Activated T-cell treated with anti-CD3 and anti-CD28 coated beads for 48 hours (primary cell): ENCODE measurements around the gene RBM47.
"Not testable (repeated sequence)": the region's sequence is repeated elsewhere in the genome, so short reads cannot be mapped to it uniquely, and the experiment has no call there.

Experiments used
- DNase-seq: peaks from one replicate; pipeline ENCODE4 v3.0.0-alpha.2; 2020; ENCODE audit warnings: low read depth

RBM47 gene

GRCh38 chr4:40406340-40406739, 223.3 kb downstream of the RBM47 start:
- DNase-seq: no peak

- no peak for DNase-seq
These were observed 224.5 kb downstream of the RBM47 start for GRCh38 chr4:40405193-40405592.

DNA sequence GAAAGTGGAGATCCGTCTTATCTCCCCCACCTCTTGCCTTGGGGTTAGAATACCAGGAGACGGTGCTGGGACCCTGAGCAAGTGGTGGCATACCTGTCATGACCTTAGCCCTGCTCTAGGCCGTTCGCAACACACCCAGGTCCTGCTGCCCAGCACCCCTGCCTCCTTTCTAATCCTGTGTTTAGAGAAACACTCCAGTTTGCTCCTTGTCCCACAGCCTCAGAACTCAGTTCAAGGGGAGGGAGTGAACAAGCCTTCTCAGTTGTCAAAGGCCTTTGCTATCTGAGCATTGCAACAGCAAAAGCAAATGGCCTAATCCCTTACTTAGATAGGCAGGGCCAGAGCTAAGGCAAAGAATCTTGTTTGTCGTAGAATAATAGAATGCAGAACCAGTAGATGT, 226.6 kb downstream of the RBM47 start:
- no peak for DNase-seq

DNA sequence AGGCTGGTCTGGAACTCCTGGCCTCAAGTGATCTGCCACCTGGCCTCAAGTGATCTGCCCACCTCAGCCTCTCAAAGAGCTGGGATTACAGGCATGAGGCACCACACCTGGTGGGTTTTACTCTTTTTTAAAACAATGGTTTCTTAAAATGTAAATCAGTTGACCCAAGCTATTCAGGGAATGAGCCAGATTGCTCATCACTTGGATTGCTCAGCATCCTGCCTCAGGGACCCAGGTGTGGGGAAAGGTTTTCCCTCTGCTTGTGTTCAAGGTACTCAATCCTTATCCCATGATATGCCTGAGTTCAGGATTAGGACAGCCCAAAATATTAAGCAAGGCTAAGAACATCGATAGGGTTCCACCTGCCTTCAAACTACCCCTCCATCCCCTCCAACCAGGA, 227.1 kb downstream of the RBM47 start:
- no peak for DNase-seq

DNA sequence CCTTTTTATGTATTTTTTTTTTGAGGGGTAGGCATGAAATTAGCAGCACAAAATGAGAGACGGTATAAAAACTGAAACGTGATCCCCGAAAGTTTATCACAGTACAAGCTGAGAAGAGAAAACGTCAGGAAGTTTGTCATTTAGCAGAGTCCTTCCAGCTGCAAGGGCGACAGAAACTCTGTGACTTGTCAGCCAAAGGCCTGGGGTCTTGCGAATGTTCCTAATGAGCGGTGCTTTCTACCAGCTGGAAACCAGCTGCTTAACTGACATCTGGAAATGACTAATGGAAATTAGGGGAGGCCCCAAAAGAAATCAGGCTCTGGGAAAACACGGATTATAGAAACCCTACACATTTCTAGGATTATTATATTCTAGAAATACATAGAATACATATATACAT, 228.0 kb downstream of the RBM47 start:
- no peak for DNase-seq

DNA sequence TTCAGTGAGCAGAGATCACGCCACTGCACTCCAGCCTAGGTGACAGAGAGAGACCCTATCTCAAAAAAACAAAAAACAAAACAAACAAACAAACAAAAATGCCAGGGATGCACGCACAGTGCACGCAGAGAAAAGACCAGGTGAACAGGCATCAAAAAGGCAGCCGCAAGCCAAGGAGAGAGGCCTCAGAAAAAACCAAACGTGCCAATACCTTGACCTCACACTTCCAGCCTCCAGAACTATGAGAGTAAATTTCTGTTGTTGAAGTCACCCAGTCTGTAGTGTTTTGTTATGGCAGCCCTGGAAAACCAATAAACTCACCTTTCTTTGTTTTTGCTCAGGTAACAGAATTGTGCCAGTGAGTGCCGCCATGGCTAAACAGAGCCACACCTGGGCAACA, 228.6 kb downstream of the RBM47 start:
- no peak for DNase-seq

DNA sequence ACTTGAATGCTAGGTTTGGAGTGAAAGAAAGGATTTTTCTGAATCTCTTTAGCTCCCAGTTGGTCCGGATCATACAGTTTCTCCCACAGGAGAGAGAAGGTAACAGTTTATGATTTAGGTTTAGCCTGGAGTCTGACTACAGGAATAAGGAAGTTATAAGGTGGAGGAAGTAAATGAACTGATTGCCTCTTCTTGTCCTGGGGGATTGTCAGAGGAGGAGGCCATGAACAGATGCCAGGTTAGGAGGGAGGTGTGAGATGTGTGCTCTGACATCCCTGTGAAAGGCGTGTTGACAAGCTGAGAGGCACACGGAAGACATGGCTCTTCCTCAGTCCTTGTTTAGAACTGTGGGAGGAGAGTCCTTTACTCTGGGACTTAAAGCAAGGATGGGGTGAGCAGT, 230.1 kb downstream of the RBM47 start:
- no peak for DNase-seq

DNA sequence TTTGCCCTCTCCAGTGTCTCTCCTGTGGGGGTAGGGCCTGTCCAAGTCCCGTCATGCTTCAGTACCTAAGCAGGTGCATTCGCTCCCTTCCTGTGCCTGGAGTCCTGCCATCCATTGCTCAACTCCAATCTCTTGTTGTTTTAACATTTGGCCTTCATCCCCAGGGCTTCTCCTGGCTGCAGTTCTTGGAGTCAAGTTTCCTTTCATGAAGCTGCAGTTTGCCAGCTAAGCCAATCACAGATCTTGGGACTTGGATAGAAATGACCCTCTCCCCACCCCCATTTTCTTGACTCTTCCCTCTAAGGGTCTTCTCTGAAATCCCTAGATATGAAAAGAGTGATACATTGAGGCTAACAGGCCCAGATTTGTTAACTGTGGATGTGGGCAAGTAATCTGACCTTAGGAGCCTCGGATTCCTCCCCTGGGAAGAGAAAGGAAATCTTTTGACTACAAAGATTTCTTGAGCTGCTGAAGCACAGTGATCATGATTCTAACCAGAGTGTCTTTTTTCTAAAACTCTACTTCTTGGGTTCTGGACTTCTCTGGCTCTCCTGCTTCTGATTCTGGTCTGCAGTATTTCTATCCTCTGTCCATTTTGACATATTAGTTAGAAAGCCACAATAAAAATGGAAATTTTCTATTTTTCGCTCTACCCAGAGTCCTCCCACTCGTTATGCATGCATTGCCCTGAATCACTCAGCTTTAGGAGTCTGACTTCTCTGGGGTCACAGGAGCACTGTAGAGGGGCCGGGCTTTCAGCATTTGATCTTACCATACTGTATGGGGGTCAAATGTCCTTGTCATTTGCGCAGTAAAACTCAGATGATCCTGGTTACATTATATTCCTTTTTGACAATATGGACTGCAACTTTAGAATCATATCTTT, 233.5 kb downstream of the RBM47 start:
- no peak for DNase-seq

GRCh38 chr4:40395166-40395900, 234.3 kb downstream of the RBM47 start:
- DNase-seq: no peak

DNA sequence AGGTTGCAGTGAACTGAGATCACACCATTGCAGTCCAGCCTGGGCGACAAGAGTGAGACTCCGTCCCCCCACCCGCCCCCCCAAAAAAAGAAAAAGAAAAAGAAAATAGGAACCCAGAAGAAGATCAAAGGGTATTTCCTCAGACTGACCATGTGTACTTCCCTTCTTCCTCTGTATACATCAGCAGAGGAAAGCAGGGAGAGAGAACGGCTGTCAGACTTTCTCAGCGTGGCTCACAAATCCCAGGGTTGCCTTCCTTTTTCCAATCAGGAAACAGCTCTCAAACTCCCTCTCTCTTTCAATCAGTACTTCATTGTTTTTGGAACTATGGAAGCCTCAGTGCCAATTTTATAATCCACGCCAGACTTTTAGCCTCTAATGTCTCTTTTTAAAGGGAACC, 235.4 kb downstream of the RBM47 start:
- no peak for DNase-seq

- not testable (repeated sequence) for DNase-seq
These were observed 237.4 kb downstream of the RBM47 start for GRCh38 chr4:40392241-40392640.

- DNase-seq: no peak
These were observed 239.7 kb downstream of the RBM47 start for GRCh38 chr4:40389986-40390385.

GRCh38 chr4:40388239-40388638, 241.4 kb downstream of the RBM47 start:
- DNase-seq: no peak

GRCh38 chr4:40380647-40381046, 249.0 kb downstream of the RBM47 start:
- DNase-seq: no peak

- no peak for DNase-seq
These were observed 250.4 kb downstream of the RBM47 start for GRCh38 chr4:40379248-40379647.

- DNase-seq: no peak
These were observed 251.0 kb downstream of the RBM47 start for GRCh38 chr4:40378619-40379018.

GRCh38 chr4:40377512-40378365, 251.9 kb downstream of the RBM47 start:
- DNase-seq: no peak

DNA sequence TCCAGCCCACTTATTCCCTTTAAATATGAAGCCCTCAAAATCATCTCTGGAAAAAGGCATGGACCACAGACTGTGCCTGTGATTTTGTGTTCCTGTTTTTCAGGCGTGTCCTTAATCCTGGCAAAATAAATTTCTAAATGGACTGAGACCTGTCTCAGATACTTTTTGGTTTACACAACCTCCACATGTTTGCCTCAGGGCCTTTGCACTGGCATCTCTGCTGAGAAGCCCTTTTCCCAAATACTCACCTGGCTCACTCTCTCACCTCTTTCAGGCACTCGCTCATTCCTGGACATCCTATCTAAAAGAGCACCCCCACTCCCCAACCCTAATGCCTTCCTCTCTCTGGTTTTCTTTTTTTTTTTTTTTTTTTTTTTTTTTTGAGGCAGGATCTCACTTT, 254.0 kb downstream of the RBM47 start:
- DNase-seq: no peak

- DNase-seq: no peak
These were observed 254.6 kb downstream of the RBM47 start for GRCh38 chr4:40375095-40375494.

- no peak for DNase-seq
These were observed 256.0 kb downstream of the RBM47 start for GRCh38 chr4:40373636-40374035.
